HepG2 (cell line): ENCODE measurements around the gene ZNF615. TPM values are rescaled to one million over a fixed set of nuclear protein-coding genes. Genes with fewer than 3 reads are reported as not detected.

Experiments used
- CENPT ChIP-seq: sonication (generic); formaldehyde crosslinking; IDR thresholded peaks from 2 replicates; pipeline ENCODE4 v1.8.0; 2022; ENCODE audit warnings: low read depth, mild to moderate bottlenecking, moderate library complexity, missing genetic modification reagents
- ERF ChIP-seq: IDR thresholded peaks from 2 replicates; pipeline ENCODE4 v1.6.1; 2018; ENCODE audit warnings: missing biosample characterization, missing genetic modification reagents
- IRX3 ChIP-seq: sonication (generic); formaldehyde crosslinking; IDR thresholded peaks from 2 replicates; pipeline ENCODE4 v1.8.1; 2023; ENCODE audit warnings: mild to moderate bottlenecking, low read depth, missing genetic modification reagents, borderline replicate concordance
- ISL2 ChIP-seq: sonication (generic); formaldehyde crosslinking; IDR thresholded peaks from 2 replicates; pipeline ENCODE4 v1.5.0; 2020; ENCODE audit warnings: missing genetic modification reagents
- NR2F2 ChIP-seq: IDR thresholded peaks from 2 replicates; pipeline ENCODE4 v1.6.1; 2012; ENCODE audit warnings: low read depth, inconsistent platforms, borderline replicate concordance
- RORA ChIP-seq: sonication (generic); formaldehyde crosslinking; IDR thresholded peaks from 2 replicates; pipeline ENCODE4 v1.5.0; 2020; ENCODE audit warnings: mild to moderate bottlenecking, missing genetic modification reagents, moderate library complexity
- TEAD3 ChIP-seq: optimal IDR thresholded peaks from 2 replicates; pipeline ENCODE3; 2016; ENCODE audit warnings: borderline replicate concordance
- ZBTB10 ChIP-seq: sonication (generic); formaldehyde crosslinking; IDR thresholded peaks from 2 replicates; pipeline ENCODE4 v1.4.0; 2020; ENCODE audit warnings: missing genetic modification reagents, borderline replicate concordance
- ZBTB40 ChIP-seq, 2 experiments: fragments of 450-650 bp in 1 of 2; sonication (generic) in 1 of 2; formaldehyde crosslinking in 1 of 2; IDR thresholded peaks; 2 replicates each; pipeline versions ENCODE4 v1.6.1 to v1.8.0; 2016 to 2022; ENCODE audit warnings: antibody characterized with exemption in 1 of 2, mild to moderate bottlenecking in 1 of 2, missing genetic modification reagents in 1 of 2
- ZNF432 ChIP-seq: sonication (generic); formaldehyde crosslinking; IDR thresholded peaks from 2 replicates; pipeline ENCODE4 v1.5.0; 2020; ENCODE audit warnings: missing genetic modification reagents, mild to moderate bottlenecking, borderline replicate concordance
- ZNF468 ChIP-seq: sonication (generic); formaldehyde crosslinking; IDR thresholded peaks from 2 replicates; pipeline ENCODE4 v1.8.0; 2022; ENCODE audit warnings: mild to moderate bottlenecking, moderate library complexity, missing genetic modification reagents
- ZNF512B ChIP-seq: sonication (generic); formaldehyde crosslinking; IDR thresholded peaks from 2 replicates; pipeline ENCODE4 v1.5.1; 2020; ENCODE audit warnings: missing genetic modification reagents, mild to moderate bottlenecking, borderline replicate concordance
- ZNF703 ChIP-seq: sonication (generic); formaldehyde crosslinking; IDR thresholded peaks from 2 replicates; pipeline ENCODE4 v1.5.1; 2020; ENCODE audit warnings: missing genetic modification reagents, mild to moderate bottlenecking, moderate library complexity, borderline replicate concordance
- polyA plus RNA-seq, 8 experiments: library from polyadenylated mRNA; depleted of rRNA in 3 of 8; stranded (reverse) in 7 of 8; unstranded in 1 of 8; fragments of >200 nt; fragmentation: Illumina TruSeq in 4 of 8; extraction: Trizol in 4 of 8; gene quantifications; 2 replicates each; pipeline versions ENCODE4 v1.2.1 to v1.2.3, GENCODE V29; 2011 to 2016; ENCODE audit warnings: low read depth in 4 of 8, missing spikeins in 1 of 8, mixed read lengths in 1 of 8; ENCODE audit not compliant: insufficient read depth in 1 of 8
- total RNA-seq, 5 experiments: library from RNA; depleted of rRNA; stranded (reverse); fragments of >200 nt; fragmentation: Illumina TruSeq; extraction: Trizol; gene quantifications; 2 replicates each; pipeline ENCODE4 v1.2.3, GENCODE V29; 2016; ENCODE audit warnings: low read depth in 1 of 5

The ZNF615 gene
- total and polyA plus RNA-seq, 2 of the 13 experiments (the other 11 are each of a cell fraction or from before 2014, with no cell fraction given): 5.2 to 7.8 TPM

GRCh38 chr19:52007806-52008557 lies at the start of gene ZNF615 (continued):
- no peak for TF ChIP-seq ZBTB40 (IDR thresholded peaks at IDR 0.05)
- peak; percentile 39; the same call in 1 of the 2 replicates for TF ChIP-seq ZBTB40 (CRISPR knock-in tag; IDR thresholded peaks at IDR 0.05)
- no peak for TF ChIP-seq RORA (CRISPR knock-in tag)
- TF ChIP-seq ISL2: no peak
- TF ChIP-seq ZBTB10 (CRISPR knock-in tag): no peak; the same call in 1 of the 2 replicates
- TF ChIP-seq IRX3 (CRISPR knock-in tag): no peak
- TF ChIP-seq ZNF432: no peak
- no peak for TF ChIP-seq ZNF703 (CRISPR knock-in tag)
- TF ChIP-seq ERF: 0 out of 2 replicates have a peak, but pooled peaks have one; percentile 23
- no peak for TF ChIP-seq ZNF512B (CRISPR knock-in tag)
- peak; percentile 49 for TF ChIP-seq TEAD3 (CRISPR knock-in tag)
- no peak for TF ChIP-seq ZNF468
- TF ChIP-seq NR2F2: peak; percentile 39; the same call in 1 of the 2 replicates
- no peak for TF ChIP-seq CENPT (CRISPR knock-in tag)
